GM18520 (cell line): ENCODE results near the gene KHDRBS1.
"Not testable (repeated sequence)": the region's sequence is repeated elsewhere in the genome, so short reads cannot be mapped to it uniquely, and the experiment has no call there.

ENCODE experiments used
- ATAC-seq: cut with Tn5 transposase; IDR thresholded peaks from one replicate; pipeline ENCODE4 v1.9.1; 2021; ENCODE audit not compliant: unreplicated experiment

Gene KHDRBS1

GRCh38 chr1:32012709-32013385, 821 bp upstream of the KHDRBS1 start:
- no peak for ATAC-seq

- peak; percentile 20 for ATAC-seq
Observed at GRCh38 chr1:32014199-32014947, 705 bp downstream of the KHDRBS1 start.

DNA sequence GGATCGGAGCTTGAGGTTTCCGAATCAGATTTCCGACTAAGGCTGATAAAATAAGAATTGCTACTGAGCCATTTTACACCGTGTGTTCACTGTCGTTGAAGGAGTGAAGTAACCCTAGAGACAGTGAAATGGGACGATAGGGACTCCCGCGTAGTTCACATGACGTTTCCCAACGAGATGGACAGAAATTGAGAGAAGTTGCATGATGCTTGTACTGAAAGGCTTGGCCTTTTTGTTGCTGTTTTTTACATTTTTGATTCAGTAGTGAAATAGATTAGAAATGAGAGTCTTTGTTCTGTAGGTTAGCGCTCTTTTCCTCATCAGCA, 1.2 kb downstream of the KHDRBS1 start:
- no peak for ATAC-seq

DNA sequence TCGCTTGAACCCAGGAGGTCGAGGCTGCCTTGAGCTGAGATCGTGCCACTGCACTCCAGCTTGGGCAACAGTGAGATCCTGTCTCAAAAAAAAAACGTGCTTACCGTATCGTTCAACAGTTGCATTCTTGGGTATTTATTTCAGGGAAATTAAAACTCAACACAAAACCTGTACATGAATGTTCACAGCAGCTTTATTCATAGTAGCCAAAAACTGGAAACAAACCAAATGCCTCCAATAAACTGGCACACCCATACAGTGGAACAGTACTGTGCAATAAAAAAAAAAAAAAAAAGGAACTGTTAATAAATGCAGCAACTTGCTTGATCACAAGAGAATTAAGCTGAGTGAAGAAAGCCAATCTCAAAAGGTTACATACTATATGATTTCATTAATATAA, 6.7 kb downstream of the KHDRBS1 start:
- ATAC-seq: no peak

DNA sequence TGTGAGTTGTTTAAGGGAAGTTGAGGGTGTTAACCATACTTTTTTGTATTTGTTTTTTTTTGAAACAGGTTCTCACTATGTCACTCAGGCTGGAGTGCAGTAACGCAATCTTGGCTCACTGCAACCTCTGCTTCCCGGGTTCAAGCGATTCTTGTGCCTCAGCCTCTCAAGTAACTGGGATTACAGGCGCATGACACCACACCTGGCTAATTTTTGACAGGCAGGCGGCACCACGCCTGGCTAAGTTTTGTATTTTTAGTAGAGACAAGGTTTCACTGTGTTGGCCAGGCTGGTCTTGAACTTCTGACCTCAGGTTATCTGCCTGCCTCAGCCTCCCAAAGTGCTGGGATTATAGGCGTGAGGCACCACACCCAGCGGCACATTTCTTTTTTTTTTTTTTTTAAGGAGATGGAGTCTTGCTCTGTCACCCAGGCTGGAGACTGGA, 7.9 kb downstream of the KHDRBS1 start:
- not testable (repeated sequence) for ATAC-seq

GRCh38 chr1:32023351-32023750, 9.7 kb downstream of the KHDRBS1 start:
- no peak for ATAC-seq

DNA sequence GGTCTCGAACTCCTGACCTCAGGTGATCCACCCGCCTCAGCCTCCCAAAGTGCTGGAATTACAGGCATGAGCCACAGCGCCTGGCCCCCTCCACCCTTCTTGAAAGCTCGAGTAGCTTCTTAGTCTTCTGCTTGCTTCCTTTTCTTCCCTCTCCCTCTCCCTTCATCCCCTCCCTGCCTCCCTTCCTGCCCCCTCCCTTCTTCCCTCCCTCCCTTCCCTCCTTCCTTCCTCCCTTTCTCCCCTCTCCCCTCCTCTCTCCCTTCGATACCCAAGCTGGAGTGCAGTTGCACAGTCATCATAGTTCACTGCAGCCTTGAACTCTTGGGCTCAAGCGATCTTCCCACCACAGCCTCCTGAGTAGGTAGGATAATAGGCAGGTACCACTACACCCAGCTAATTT, 11.8 kb downstream of the KHDRBS1 start:
- ATAC-seq: no peak

DNA sequence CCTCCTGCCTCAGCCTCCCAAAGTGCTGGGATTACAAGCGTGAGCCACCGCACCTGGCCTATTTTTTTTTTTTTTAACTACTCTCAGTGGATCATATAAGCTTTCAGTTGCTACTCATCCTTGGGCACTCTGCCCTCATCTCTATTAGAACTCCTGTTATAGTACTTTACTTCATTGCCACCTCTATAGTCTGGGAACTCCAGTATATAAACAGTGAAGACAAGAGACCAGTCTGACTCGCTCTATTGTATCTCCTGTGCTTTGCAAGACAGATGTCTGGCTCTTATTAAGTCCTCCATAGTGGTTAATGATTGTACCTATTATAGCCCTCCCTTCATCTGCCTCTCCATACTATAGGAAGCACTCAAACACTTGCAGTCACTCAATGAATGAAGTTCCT, 15.1 kb downstream of the KHDRBS1 start:
- ATAC-seq: no peak

GRCh38 chr1:32031578-32032274, 18.1 kb downstream of the KHDRBS1 start:
- no peak for ATAC-seq

DNA sequence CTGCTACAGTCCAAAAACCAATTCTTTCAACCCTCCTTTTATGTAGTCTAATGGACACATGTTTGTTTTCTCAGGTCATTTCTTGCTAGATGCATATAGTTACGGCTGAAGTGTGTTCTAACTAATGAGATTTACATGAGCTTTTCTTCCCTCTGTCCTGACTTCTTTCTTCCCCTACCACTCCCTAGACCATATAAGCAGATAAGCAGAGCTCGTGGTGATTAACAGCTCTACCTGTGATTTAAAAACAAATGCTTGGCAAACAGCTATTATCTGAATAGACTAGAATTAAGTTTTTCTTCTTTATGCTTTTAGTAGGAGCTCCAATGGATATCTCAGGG, 18.6 kb downstream of the KHDRBS1 start:
- no peak for ATAC-seq

DNA sequence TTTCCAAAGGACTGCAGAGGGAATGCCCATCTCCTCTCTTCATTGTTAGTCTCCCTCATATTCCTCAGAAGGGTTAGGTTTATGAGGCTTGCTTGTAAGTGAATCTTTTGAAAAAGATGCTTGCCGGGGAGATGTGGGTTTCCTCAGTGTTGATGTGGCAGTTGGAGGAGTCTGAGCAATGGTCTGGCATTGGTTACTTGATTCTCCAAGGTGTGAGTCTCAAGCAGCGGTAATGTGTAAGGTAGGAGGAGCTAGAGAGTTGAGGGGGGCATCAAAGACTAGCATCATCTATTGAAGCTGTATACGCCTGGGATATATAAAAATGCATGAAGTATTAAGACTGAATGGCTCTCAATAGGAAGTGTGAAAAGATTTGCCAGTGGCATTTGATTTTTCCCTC, 21.5 kb downstream of the KHDRBS1 start:
- no peak for ATAC-seq

GRCh38 chr1:32040711-32041110, 27.0 kb downstream of the KHDRBS1 start:
- no peak for ATAC-seq

GRCh38 chr1:32042330-32042729, 28.7 kb downstream of the KHDRBS1 start:
- no peak for ATAC-seq

DNA sequence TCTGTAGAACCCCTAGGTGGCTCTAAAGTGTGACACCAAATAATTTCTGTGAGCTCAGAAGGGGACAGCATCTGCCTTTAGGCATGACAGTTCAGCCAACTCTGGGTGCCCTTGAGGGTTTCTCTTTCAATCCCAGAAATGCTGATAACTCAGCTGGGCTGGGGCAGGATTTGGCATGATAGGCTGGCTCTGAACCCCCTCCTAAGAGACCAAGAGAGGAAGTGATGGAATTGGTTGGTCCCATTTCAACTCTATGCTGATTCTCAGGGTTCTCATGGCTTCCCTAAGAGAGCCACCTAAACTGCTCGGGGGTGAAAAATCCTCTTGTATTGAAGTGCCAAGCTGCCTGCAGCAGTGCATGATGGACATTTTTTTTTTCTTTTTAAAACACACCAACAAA, 30.6 kb downstream of the KHDRBS1 start:
- no peak for ATAC-seq

DNA sequence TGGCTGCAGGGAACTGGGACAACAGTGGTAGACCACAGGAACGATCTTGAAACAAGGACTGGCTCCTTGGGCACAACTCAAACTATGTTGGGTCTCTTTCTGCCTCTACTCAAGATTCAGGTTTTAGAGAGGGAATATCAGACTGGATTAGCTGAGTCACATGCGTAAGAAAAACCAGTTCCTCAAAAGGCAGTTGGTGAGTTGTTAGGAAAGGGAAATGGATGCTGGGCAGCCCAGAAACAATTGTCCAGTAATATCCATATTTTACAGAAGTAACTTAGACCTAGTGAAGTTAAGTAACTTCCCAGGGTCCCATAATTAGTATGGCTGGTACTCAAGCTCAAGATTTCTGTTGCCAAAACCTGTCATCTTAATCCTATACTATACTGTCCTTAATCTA, 32.1 kb downstream of the KHDRBS1 start:
- ATAC-seq: no peak

GRCh38 chr1:32047701-32048100, 34.0 kb downstream of the KHDRBS1 start:
- ATAC-seq: no peak

DNA sequence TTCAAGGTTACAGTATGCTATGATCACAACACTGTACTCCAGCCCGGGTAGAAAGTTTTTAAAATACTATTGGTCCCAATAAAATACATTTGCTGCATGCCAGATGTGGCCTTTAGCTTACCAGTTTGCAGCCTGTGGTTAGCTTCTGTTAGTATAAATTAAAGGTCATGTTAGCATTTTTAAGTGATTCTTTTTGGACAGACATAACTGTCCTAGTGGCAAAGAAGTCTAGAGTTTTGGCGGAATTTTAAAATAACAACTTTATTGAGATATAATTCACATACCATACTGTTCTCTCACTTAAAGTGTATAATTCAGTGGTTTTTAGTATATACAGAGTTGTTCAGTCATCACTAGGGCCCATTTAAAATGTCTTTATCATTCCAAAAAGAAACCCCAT, 34.8 kb downstream of the KHDRBS1 start:
- ATAC-seq: no peak

DNA sequence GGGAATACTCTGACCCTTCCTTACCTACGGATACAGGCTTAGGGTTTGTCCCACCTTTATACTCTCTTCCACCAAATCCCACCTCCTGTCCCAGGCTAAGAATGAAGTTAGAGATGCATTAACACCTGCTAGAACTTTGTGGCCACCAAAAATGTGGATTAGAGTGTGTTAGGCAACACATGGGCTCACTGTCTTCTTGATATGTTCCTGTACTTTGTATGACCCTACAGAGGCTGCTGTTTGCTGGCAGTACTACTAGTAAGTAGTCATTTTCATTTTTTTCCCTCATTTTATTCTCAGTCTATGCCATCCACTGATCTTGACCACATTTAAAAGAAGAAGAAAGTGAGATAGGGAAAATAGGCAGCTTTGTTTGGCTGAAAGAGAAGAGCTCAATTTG, 38.0 kb downstream of the KHDRBS1 start:
- ATAC-seq: no peak

DNA sequence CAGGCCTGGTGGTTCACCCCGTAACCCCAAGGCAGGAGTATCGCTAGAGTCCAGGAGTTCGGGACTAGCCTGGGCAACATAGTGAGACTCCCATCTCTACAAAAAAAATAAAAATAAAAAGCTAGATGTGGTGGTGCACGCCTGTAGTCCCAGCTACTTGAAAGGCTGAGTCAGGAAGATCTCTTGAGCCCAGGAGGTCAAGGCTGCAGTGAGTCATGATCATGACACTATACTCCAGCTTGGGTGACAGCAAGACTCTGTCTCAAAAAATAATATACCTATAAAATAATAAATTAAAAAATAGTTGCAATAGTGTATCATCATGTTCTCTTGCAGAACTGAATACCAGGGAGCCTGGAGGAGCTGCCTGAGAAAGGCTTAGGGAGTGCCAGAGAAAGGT, 39.2 kb downstream of the KHDRBS1 start:
- no peak for ATAC-seq

- no peak for ATAC-seq
Observed at GRCh38 chr1:32055416-32055815, 41.7 kb downstream of the KHDRBS1 start.

DNA sequence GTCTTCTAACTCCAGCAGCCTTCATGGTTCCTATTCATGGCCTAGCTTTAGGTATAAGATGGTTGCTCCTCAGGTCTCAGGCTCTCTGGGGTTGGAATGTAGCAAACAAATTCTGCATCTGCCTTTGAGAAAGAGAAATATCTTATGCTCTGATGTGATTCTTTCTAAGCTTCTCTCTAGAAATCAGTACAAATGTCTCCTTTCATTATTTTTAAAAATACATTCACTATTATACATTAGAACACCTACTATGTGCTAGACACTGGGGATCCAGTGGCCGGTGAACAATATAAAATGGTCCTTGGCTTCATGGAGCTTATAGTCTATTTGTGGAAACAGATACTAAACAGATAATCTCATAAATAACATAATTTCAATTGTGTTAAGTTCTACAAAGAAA, 42.9 kb downstream of the KHDRBS1 start:
- ATAC-seq: no peak

DNA sequence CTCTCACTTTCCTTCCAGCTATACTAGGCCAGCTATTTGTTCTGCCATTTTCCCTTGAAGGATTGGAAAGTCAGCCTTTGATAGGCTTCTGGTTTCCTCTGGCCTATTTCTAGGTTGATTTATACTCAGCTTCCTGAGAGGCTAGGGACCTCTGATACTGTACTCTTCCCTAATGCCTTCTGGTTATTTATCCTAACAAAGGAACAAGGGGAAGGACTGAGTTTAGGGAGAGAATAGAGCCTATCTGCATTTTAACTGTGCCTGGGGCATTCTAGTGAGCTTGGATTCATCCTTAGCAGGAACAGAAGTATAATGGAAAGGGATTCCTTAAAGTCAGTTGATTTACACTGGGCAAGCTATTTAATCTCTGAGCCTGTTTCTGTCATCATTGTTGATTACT, 47.2 kb downstream of the KHDRBS1 start:
- ATAC-seq: no peak
